PC-3 (cell line): ENCODE results near the gene CABLES1. TPM values are rescaled to one million over a fixed set of nuclear protein-coding genes. Genes with fewer than 3 reads are reported as not detected.
A peak's percentile ranks its signal among the peaks of the same experiment; 100 is the strongest.

Source experiments
- ATAC-seq: fragments of 200-7000 bp; cut with Tn5 transposase; 2 replicates; pipeline ENCODE4 v1.9.1; 2020; ENCODE audit warnings: mild to moderate bottlenecking, moderate library complexity
- BruUV-seq: library from RNA; stranded (reverse); fragments of 400-500 nt; replicated peaks from 2 replicates; lab custom pipeline; 2021; lab: Mats Ljungman, UMichigan
- CTCF ChIA-PET: fragments of 300-600 bp; sonication (Branson Sonifier 250); formaldehyde crosslinking; loops from one replicate; lab custom pipeline; 2022; ENCODE audit warnings: antibody characterized with exemption; lab: Charles Lee
- POLR2A ChIA-PET: fragments of 300-600 bp; sonication (Branson Sonifier 250); formaldehyde crosslinking; loops from one replicate; lab custom pipeline; 2022; ENCODE audit warnings: antibody characterized with exemption; ENCODE audit not compliant: unreplicated experiment; lab: Charles Lee
- DNase-seq: peaks from one replicate; pipeline ENCODE4 v3.0.0-alpha.2; 2015
- H2AFZ ChIP-seq: fragments of 300-600 bp; sonication (generic); 2 replicates; pipeline ENCODE4 v1.6.0; 2016; ENCODE audit warnings: antibody characterized with exemption, low read length
- H3F3A ChIP-seq: fragments of 300-600 bp; sonication (generic); one replicate; pipeline ENCODE4 v1.6.0; 2017; ENCODE audit warnings: antibody characterized with exemption, low read length, control low read depth, mild to moderate bottlenecking; ENCODE audit not compliant: unreplicated experiment
- H3K27ac ChIP-seq: fragments of 300-600 bp; sonication (generic); 2 replicates; pipeline ENCODE4 v1.5.1; 2016; ENCODE audit warnings: mild to moderate bottlenecking, low read length
- H3K27me3 ChIP-seq: fragments of 300-600 bp; sonication (generic); 2 replicates; pipeline ENCODE4 v1.6.1; 2016; ENCODE audit warnings: low read length, mixed read lengths
- H3K36me3 ChIP-seq: fragments of 300-600 bp; sonication (generic); 2 replicates; pipeline ENCODE4 v1.6.1; 2016; ENCODE audit warnings: low read depth, mixed run types, low read length, mixed read lengths
- H3K4me1 ChIP-seq: fragments of 300-600 bp; sonication (generic); 2 replicates; pipeline ENCODE4 v1.5.1; 2016; ENCODE audit warnings: low read length; ENCODE audit not compliant: insufficient read depth
- H3K4me2 ChIP-seq: fragments of 300-600 bp; sonication (generic); 2 replicates; pipeline ENCODE4 v1.6.0; 2016; ENCODE audit warnings: low read length
- H3K4me3 ChIP-seq: fragments of 300-600 bp; sonication (generic); 2 replicates; pipeline ENCODE4 v1.5.1; 2016; ENCODE audit warnings: mild to moderate bottlenecking, low read length, mixed read lengths
- H3K79me2 ChIP-seq: fragments of 300-600 bp; sonication (generic); 2 replicates; pipeline ENCODE4 v1.6.1; 2017; ENCODE audit warnings: low read length, mixed read lengths
- H3K9ac ChIP-seq: fragments of 300-600 bp; sonication (generic); 2 replicates; pipeline ENCODE4 v1.6.0; 2016; ENCODE audit warnings: mild to moderate bottlenecking, low read length
- H3K9me2 ChIP-seq: fragments of 300-600 bp; sonication (generic); replicated peaks from 2 replicates; pipeline ENCODE4 v1.6.1; 2016; ENCODE audit warnings: mixed run types, low read length, mixed read lengths
- H3K9me3 ChIP-seq: fragments of 300-600 bp; sonication (generic); 2 replicates; pipeline ENCODE4 v1.6.1; 2016; ENCODE audit warnings: low read length, mixed read lengths
- H4K20me1 ChIP-seq: fragments of 300-600 bp; sonication (generic); 2 replicates; pipeline ENCODE4 v1.6.1; 2016; ENCODE audit warnings: low read length, mixed read lengths
- CTCF ChIP-seq: fragments of 300-600 bp; sonication (generic); conservative IDR thresholded peaks from 2 replicates; pipeline ENCODE4 v1.5.1; 2017; ENCODE audit warnings: antibody characterized with exemption, low read depth, mild to moderate bottlenecking, low read length
- EZH2 ChIP-seq: fragments of 300-600 bp; sonication (generic); IDR thresholded peaks from one replicate; pipeline ENCODE4 v1.6.1; 2017; ENCODE audit warnings: antibody characterized with exemption, mild to moderate bottlenecking, low read length; ENCODE audit not compliant: unreplicated experiment
- EZH2phosphoT487 ChIP-seq: fragments of 300-600 bp; sonication (generic); IDR thresholded peaks from 2 replicates; pipeline ENCODE4 v1.6.1; 2018; ENCODE audit warnings: mild to moderate bottlenecking, antibody characterized with exemption, low read length, borderline replicate concordance
- intact Hi-C: fragments of 100-400 bp; cut with micrococcal nuclease; formaldehyde crosslinking; loops from 2 replicates; pipeline ENCODE4 v1.9.0; 2023
- total RNA-seq: library from RNA; depleted of rRNA; stranded (reverse); fragments of >200 nt; gene quantifications from 2 replicates; pipeline ENCODE4 v1.2.3, GENCODE V29; 2014

CABLES1 gene
- total RNA-seq, 1 experiment from 2014 or later = 18.6 TPM

GRCh38 chr18:23211146-23211545, 75.9 kb downstream of the CABLES1 start:
- no peaks in the 10 kb centered on the region for H3K27me3 ChIP-seq
- BruUV-seq = no TSS peak
- POLR2A ChIA-PET = no interaction called here

GRCh38 chr18:23212161-23212560, 76.9 kb downstream of the CABLES1 start:
- Histone ChIP-seq H3K4me3 (no peak overlapping the region), H2AFZ (no peak overlapping the region), H3K4me2 (no peak overlapping the region), H3K9me2 (no peaks in the 10 kb centered on the region), H3K9ac (no peak overlapping the region), H3K79me2 (no peaks in the 10 kb centered on the region), H4K20me1 (no peaks in the 10 kb centered on the region), H3K27me3 (no peaks in the 10 kb centered on the region), H3F3A (no peaks in the 10 kb centered on the region), H3K9me3 (no peaks in the 10 kb centered on the region), H3K36me3 (peaks cover 8% of the 10 kb centered on the region; the same call in 1 of the 2 replicates), H3K4me1 (peaks cover 26% of the 10 kb centered on the region), H3K27ac (no peak overlapping the region)
- no peak for ATAC-seq
- TF ChIP-seq EZH2phosphoT487 = no peak
- TF ChIP-seq CTCF = no peak
- TF ChIP-seq EZH2 = no peak
- intact Hi-C loops = no loop called here
- CTCF ChIA-PET = no interaction called here
- BruUV-seq = no TSS peak
- POLR2A ChIA-PET = no interaction called here
- DNase-seq = no peak

More at GRCh38 chr18:23211146-23211545, 75.9 kb downstream of the CABLES1 start:
- H3K9me2 ChIP-seq = no peaks in the 10 kb centered on the region
- H4K20me1 ChIP-seq = no peaks in the 10 kb centered on the region
- H3K9me3 ChIP-seq = no peaks in the 10 kb centered on the region
- DNase-seq (peak; percentile 50), ATAC-seq (peak; percentile 65)
- H3K36me3 ChIP-seq = peaks cover 8% of the 10 kb centered on the region; the same call in 1 of the 2 replicates
- intact Hi-C loops = no loop called here
- no peak overlapping the region for H3K4me2 ChIP-seq
- H3K4me3 ChIP-seq = no peak overlapping the region
- no peak overlapping the region for H3K9ac ChIP-seq
- no peak overlapping the region for H3K27ac ChIP-seq
- CTCF ChIA-PET = no interaction called here
- TF ChIP-seq EZH2phosphoT487 = no peak
- TF ChIP-seq EZH2 = no peak
- no peak for TF ChIP-seq CTCF
- no peaks in the 10 kb centered on the region for H3F3A ChIP-seq
- H2AFZ ChIP-seq = no peak overlapping the region
- H3K79me2 ChIP-seq = no peaks in the 10 kb centered on the region
- peaks cover 26% of the 10 kb centered on the region for H3K4me1 ChIP-seq

GRCh38 chr18:23213200-23213599, 77.9 kb downstream of the CABLES1 start:
- CTCF ChIA-PET = no interaction called here
- H3K36me3 ChIP-seq = peaks cover 5% of the 10 kb centered on the region; the same call in 1 of the 2 replicates
- H3K9me2 ChIP-seq = no peaks in the 10 kb centered on the region
- TF ChIP-seq CTCF = no peak
- TF ChIP-seq EZH2phosphoT487 = no peak
- TF ChIP-seq EZH2 = no peak
- peaks cover 26% of the 10 kb centered on the region for H3K4me1 ChIP-seq
- no peak overlapping the region for H2AFZ ChIP-seq
- no peak overlapping the region for H3K27ac ChIP-seq
- H3K27me3 ChIP-seq = no peaks in the 10 kb centered on the region
- H3K9ac ChIP-seq = no peak overlapping the region
- no peaks in the 10 kb centered on the region for H4K20me1 ChIP-seq
- no peaks in the 10 kb centered on the region for H3F3A ChIP-seq
- intact Hi-C loops = no loop called here
- POLR2A ChIA-PET = no interaction called here
- H3K4me2 ChIP-seq = no peak overlapping the region
- no TSS peak for BruUV-seq
- ATAC-seq (no peak), DNase-seq (no peak)
- H3K4me3 ChIP-seq = no peak overlapping the region
- H3K79me2 ChIP-seq = no peaks in the 10 kb centered on the region
- H3K9me3 ChIP-seq = no peaks in the 10 kb centered on the region
